Esophagus squamous epithelium (tissue), 4 donors: ENCODE measurements around the gene ZNF44.

Experiments
- POLR2A ChIP-seq, 4 donors: fragments of 450-650 bp; IDR thresholded peaks; one replicate each; pipeline ENCODE4 v1.6.1; 2017; ENCODE audit warnings: antibody characterized with exemption in 4 of 4, mild to moderate bottlenecking in 4 of 4, moderate library complexity in 3 of 4
- TF ChIP-seq, protein P1 (sequence below), 6 experiments: fragments of 450-650 bp in 4 of 6; fragments of 200-600 bp in 2 of 6; sonication (generic) in 2 of 6; IDR thresholded peaks; one replicate each; pipeline ENCODE4 v1.5.1; 2016 to 2019; ENCODE audit warnings: antibody characterized with exemption in 6 of 6, mild to moderate bottlenecking in 4 of 6, moderate library complexity in 4 of 6

DNA sequence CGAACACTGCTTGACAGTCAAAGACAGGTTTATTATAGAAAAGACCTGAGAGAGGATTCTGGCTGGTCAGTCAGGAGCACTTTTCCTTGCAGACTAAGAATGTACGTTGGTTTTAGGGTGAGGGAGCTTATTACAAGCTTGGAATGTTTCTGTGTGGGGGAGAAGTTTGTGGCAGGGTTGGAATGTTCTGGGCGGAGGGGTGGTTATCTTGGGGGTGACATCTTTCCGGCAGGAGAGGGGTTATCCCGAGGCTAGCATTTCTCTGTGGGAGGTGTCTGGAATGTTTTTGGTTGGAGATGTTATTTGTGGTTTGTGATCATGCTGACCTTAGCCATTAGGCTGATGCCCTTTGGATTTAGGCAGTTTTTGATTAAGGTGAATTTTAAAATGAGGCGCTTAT is 70.0 kb downstream of the ZNF44 start:
- TF ChIP-seq, protein P1, sequence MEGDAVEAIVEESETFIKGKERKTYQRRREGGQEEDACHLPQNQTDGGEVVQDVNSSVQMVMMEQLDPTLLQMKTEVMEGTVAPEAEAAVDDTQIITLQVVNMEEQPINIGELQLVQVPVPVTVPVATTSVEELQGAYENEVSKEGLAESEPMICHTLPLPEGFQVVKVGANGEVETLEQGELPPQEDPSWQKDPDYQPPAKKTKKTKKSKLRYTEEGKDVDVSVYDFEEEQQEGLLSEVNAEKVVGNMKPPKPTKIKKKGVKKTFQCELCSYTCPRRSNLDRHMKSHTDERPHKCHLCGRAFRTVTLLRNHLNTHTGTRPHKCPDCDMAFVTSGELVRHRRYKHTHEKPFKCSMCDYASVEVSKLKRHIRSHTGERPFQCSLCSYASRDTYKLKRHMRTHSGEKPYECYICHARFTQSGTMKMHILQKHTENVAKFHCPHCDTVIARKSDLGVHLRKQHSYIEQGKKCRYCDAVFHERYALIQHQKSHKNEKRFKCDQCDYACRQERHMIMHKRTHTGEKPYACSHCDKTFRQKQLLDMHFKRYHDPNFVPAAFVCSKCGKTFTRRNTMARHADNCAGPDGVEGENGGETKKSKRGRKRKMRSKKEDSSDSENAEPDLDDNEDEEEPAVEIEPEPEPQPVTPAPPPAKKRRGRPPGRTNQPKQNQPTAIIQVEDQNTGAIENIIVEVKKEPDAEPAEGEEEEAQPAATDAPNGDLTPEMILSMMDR (IDR thresholded peaks at IDR 0.05): no peak
- TF ChIP-seq POLR2A (IDR thresholded peaks at IDR 0.05): no peak
